NCI-H2107 (cell line): ENCODE results near the gene STRADA.

Experiments
- DNase-seq: peaks from one replicate; lab custom pipeline; 2025; lab: John Stamatoyannopoulos, UW

Gene STRADA, protein sequence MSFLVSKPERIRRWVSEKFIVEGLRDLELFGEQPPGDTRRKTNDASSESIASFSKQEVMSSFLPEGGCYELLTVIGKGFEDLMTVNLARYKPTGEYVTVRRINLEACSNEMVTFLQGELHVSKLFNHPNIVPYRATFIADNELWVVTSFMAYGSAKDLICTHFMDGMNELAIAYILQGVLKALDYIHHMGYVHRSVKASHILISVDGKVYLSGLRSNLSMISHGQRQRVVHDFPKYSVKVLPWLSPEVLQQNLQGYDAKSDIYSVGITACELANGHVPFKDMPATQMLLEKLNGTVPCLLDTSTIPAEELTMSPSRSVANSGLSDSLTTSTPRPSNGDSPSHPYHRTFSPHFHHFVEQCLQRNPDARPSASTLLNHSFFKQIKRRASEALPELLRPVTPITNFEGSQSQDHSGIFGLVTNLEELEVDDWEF

GRCh38 chr17:63741408-63742173 is at the start of gene STRADA:
STRADA (minus strand) TSS chr17:63741799; CDS start chr17:63728369, 13,430 bp downstream.
- DNase-seq = peak; percentile 97

GRCh38 chr17:63790057-63790456 is 48.5 kb upstream of the STRADA start:
- DNase-seq = no peak

- DNase-seq = no peak
Measured at GRCh38 chr17:63786971-63787711, 45.5 kb upstream of the STRADA start.

- DNase-seq = no peak
Measured at GRCh38 chr17:63786117-63786516, 44.5 kb upstream of the STRADA start.

GRCh38 chr17:63785556-63785955 is 44.0 kb upstream of the STRADA start:
- DNase-seq = no peak

DNA sequence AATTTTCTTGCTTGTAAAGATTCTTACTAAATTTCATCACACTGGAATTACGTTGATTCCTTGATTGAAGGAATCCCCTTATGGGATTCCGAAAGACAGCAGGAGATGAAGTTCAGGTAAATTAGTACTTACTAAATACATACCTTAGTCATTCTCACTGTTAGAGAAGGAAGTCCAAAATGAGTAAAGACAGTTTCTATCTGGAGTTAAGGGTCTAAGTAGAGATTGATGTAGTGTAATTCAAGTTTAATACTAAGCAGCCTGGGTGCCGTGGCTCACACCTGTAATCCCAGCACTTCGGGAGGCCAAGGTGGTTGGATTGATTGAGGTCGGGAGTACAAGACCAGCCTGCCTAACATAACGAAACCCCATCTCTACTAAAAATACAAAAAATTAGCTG is 41.9 kb upstream of the STRADA start:
- no peak for DNase-seq

DNA sequence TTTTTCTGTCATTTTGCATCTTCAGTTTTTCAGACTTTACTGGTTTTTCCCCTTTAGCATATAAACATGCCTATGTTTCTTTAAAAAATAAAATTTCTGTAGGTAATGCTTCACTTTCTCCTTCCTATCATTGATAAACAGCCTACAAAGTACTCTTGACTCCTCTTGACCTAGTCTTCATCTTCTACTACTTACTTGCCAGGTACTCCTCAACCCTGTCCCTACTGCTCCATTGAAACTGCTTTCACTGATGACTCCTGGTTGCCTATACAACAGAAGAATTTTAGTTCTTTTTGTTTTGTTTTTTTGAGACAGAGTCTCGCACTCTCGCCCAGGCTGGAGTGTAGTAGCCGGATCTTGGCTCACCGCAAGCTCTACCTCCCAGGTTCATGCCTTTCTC is 39.3 kb upstream of the STRADA start:
- DNase-seq = no peak

GRCh38 chr17:63780507-63780906 is 38.9 kb upstream of the STRADA start:
- DNase-seq = peak; percentile 13

- no peak for DNase-seq
Measured at GRCh38 chr17:63775420-63775819, 33.8 kb upstream of the STRADA start.

DNA sequence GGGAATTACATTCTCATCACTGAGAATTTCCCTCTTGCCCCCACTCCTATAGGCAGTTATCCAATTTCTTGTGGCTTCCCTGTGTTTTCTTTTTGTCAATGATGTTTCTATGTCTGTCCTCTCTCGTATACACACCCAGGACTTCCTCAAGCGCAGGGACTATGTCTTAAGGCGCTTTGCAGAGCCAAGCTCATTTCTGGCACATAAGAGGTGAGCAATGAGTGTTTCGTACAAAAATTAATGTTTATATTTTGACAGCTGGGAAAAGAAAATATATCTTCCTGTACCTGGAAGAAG is 33.3 kb upstream of the STRADA start:
- no peak for DNase-seq

GRCh38 chr17:63774141-63774968 is 32.8 kb upstream of the STRADA start, which contains the start of gene DDX42:
DDX42 (plus strand) TSS chr17:63774170; CDS start chr17:63787050, 12,880 bp downstream.
- no peak for DNase-seq

GRCh38 chr17:63773272-63774140 is 31.9 kb upstream of the STRADA start, which contains the start of gene CCDC47:
CCDC47 (minus strand) TSS chr17:63773597; CDS start chr17:63766175, 7,422 bp downstream.
- DNase-seq = peak; percentile 98

DNA sequence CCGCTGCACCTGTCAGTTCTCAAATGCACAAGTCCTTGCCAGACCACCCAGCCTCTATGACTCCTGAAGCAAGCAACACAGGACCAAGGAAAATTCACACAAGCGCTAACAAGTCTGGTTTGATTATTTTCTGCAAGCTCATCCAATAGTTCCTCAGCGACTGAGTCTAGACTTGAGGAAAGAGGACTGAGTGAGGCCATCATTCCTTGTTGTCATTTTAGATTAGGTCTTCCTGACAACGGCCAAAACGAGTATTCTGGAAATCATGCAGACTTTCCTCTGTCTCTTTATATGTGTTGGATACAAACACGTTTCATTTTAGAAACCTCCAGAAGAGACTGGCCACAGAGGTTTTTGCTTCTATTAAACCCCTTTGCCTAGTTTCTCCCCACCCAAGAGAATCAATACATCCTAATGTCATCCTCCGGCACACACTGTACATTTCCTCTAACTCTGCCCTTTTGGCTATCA is 31.2 kb upstream of the STRADA start:
- no peak for DNase-seq

GRCh38 chr17:63768433-63768832 is 26.8 kb upstream of the STRADA start:
- no peak for DNase-seq

DNA sequence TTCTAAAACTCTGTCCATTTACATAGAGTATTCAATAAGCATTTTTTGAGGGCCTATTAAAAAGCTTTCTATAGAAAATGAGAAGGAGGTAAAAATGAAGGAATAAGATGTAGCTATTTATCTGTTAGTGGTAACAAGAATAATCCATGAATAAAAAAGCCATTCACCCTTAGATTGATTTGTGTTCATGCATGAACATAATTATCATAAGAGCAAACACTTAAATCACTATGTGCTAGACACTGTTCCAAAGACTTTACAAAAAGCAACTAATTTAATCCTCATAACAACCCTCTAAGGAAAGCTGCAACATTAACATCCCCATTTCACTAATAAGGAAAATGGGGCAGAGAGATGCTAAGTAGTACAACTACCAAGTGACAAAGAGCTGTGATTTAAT is 25.2 kb upstream of the STRADA start:
- no peak for DNase-seq

- no peak for DNase-seq
Measured at GRCh38 chr17:63764716-63765115, 23.1 kb upstream of the STRADA start.

- DNase-seq = no peak
Measured at GRCh38 chr17:63762161-63763078, 20.8 kb upstream of the STRADA start.

- no peak for DNase-seq
Measured at GRCh38 chr17:63760771-63761539, 19.4 kb upstream of the STRADA start.

DNA sequence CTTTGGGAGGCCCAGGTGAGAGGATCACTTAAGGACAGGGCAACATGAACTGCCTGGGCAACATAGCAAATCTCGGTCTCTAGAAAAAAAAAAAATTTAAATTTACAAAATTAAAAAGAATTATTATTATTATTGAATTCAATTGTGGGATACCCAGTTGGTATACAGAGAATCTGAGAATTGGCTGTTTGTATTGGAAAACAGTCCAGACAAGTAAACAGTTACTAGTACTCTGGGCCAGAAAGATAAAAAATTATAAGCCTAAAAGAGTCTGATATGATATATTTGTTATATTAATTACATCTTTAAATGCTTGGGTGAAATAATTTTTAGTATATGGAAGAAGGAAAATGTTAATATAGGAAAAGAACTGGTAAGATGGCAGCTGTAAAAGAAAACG is 16.8 kb upstream of the STRADA start:
- no peak for DNase-seq
